HEK293 (cell line): Measurements from ENCODE around the gene AMPH.

Experiments
- CTCF ChIP-seq: fragments of 450-650 bp; formaldehyde crosslinking; IDR thresholded peaks from 2 replicates; pipeline ENCODE4 v1.5.1; 2016; ENCODE audit warnings: missing biosample characterization, missing genetic modification characterization
- ZBTB7A ChIP-seq: fragments of 450-650 bp; formaldehyde crosslinking; IDR thresholded peaks from 2 replicates; pipeline ENCODE4 v1.5.1; 2016; ENCODE audit warnings: low read depth, missing biosample characterization, missing genetic modification characterization
- ZBTB8A ChIP-seq: fragments of 450-650 bp; formaldehyde crosslinking; IDR thresholded peaks from 2 replicates; pipeline ENCODE4 v1.5.1; 2016; ENCODE audit warnings: missing biosample characterization, missing genetic modification characterization
- ZNF19 ChIP-seq: fragments of 450-650 bp; formaldehyde crosslinking; IDR thresholded peaks from 2 replicates; pipeline ENCODE4; 2016; ENCODE audit warnings: missing biosample characterization, missing genetic modification characterization, low read depth
- ZNF26 ChIP-seq: fragments of 450-650 bp; formaldehyde crosslinking; IDR thresholded peaks from 2 replicates; pipeline ENCODE4 v1.5.1; 2016; ENCODE audit warnings: missing biosample characterization, missing genetic modification characterization
- ZNF707 ChIP-seq: fragments of 450-650 bp; formaldehyde crosslinking; IDR thresholded peaks from 2 replicates; pipeline ENCODE4 v1.5.1; 2016; ENCODE audit warnings: missing biosample characterization, missing genetic modification characterization
- ZSCAN23 ChIP-seq: fragments of 450-650 bp; formaldehyde crosslinking; IDR thresholded peaks from 2 replicates; pipeline ENCODE4 v1.5.1; 2016; ENCODE audit warnings: missing biosample characterization, missing genetic modification characterization

GRCh38 chr7:38507384-38507783, 123.8 kb downstream of the AMPH start:
- no peak for TF ChIP-seq CTCF
- TF ChIP-seq ZNF26 (tag by site-specific recombination): no peak
- TF ChIP-seq ZBTB7A: no peak
- no peak for TF ChIP-seq ZNF707 (tag by site-specific recombination)
- TF ChIP-seq ZNF19 (tag by site-specific recombination): no peak
- no peak for TF ChIP-seq ZBTB8A (tag by site-specific recombination)
- TF ChIP-seq ZSCAN23 (tag by site-specific recombination): no peak
